ENCODE data around the gene BTBD2.
"Not testable (repeated sequence)": the region's sequence is repeated elsewhere in the genome, so short reads cannot be mapped to it uniquely, and the experiment has no call there.

The BTBD2 gene

GRCh38 chr19:2040647-2041432 is 25.3 kb upstream of the BTBD2 start:
- DNase-seq (ENCODE audit: low read depth in 2 of 2, low spot score in 1 of 2), result no peak

GRCh38 chr19:2039959-2040646 is 24.6 kb upstream of the BTBD2 start:
- no peak for DNase-seq (ENCODE audit: low read depth in 2 of 2, low spot score in 1 of 2)

- DNase-seq (ENCODE audit: low read depth in 2 of 2, low spot score in 1 of 2), result no peak
Observed at GRCh38 chr19:2039089-2039958, 23.8 kb upstream of the BTBD2 start.

- no peak for DNase-seq (ENCODE audit: low read depth in 2 of 2, low spot score in 1 of 2)
Observed at GRCh38 chr19:2038284-2039088, 23.0 kb upstream of the BTBD2 start.

GRCh38 chr19:2037651-2038255 is 22.2 kb upstream of the BTBD2 start:
- no peak for DNase-seq (ENCODE audit: low read depth in 2 of 2, low spot score in 1 of 2)

- no peak for DNase-seq (ENCODE audit: low read depth in 2 of 2, low spot score in 1 of 2)
Observed at GRCh38 chr19:2036424-2036823, 20.9 kb upstream of the BTBD2 start.

GRCh38 chr19:2035590-2035991 is 20.1 kb upstream of the BTBD2 start:
- DNase-seq (ENCODE audit: low read depth in 2 of 2, low spot score in 1 of 2), result no peak

- no peak for DNase-seq (ENCODE audit: low read depth in 2 of 2, low spot score in 1 of 2)
Observed at GRCh38 chr19:2034729-2035589, 19.4 kb upstream of the BTBD2 start.

- DNase-seq (ENCODE audit: low read depth in 2 of 2, low spot score in 1 of 2), result not testable (repeated sequence)
Observed at GRCh38 chr19:2034253-2034652, 18.7 kb upstream of the BTBD2 start.

- DNase-seq (ENCODE audit: low read depth in 2 of 2, low spot score in 1 of 2), result no peak
Observed at GRCh38 chr19:2033825-2034159, 18.3 kb upstream of the BTBD2 start.

GRCh38 chr19:2033115-2033824 is 17.8 kb upstream of the BTBD2 start:
- DNase-seq (ENCODE audit: low read depth in 2 of 2, low spot score in 1 of 2), result no peak

- DNase-seq (ENCODE audit: low read depth in 2 of 2, low spot score in 1 of 2), result no peak
Observed at GRCh38 chr19:2032296-2032941, 16.9 kb upstream of the BTBD2 start.

GRCh38 chr19:2027361-2027760 is 11.8 kb upstream of the BTBD2 start:
- DNase-seq (ENCODE audit: low read depth in 2 of 2, low spot score in 1 of 2), result no peak

GRCh38 chr19:2026770-2027169 is 11.3 kb upstream of the BTBD2 start:
- no peak for DNase-seq (ENCODE audit: low read depth in 2 of 2, low spot score in 1 of 2)

GRCh38 chr19:2022289-2022688 is 6.8 kb upstream of the BTBD2 start:
- no peak for DNase-seq (ENCODE audit: low read depth in 2 of 2, low spot score in 1 of 2)

GRCh38 chr19:2021453-2022140 is 6.1 kb upstream of the BTBD2 start:
- DNase-seq (ENCODE audit: low read depth in 2 of 2, low spot score in 1 of 2), result no peak

GRCh38 chr19:2018752-2019151 is 3.2 kb upstream of the BTBD2 start:
- DNase-seq (ENCODE audit: low read depth in 2 of 2, low spot score in 1 of 2), result no peak
